SK-N-SH treated with all-trans-retinoic acid at 6 μM for 48 hours (cell line): ENCODE data around the gene DNAAF3.

ENCODE experiments used
- ARNTL ChIP-seq: fragments of 450-650 bp; formaldehyde crosslinking; IDR thresholded peaks from 2 replicates; pipeline ENCODE4 v1.5.0; 2020; ENCODE audit warnings: low read depth, mild to moderate bottlenecking, moderate library complexity, borderline replicate concordance
- CREB5 ChIP-seq: fragments of 250-450 bp; sonication (Bioruptor Pico); IDR thresholded peaks from 2 replicates; pipeline ENCODE4 v1.5.1; 2020; ENCODE audit warnings: low read depth, mild to moderate bottlenecking, moderate library complexity
- PATZ1 ChIP-seq: fragments of 250-450 bp; sonication (Bioruptor Pico); IDR thresholded peaks from 2 replicates; pipeline ENCODE4 v1.8.0; 2020; ENCODE audit warnings: mild to moderate bottlenecking, moderate library complexity, borderline replicate concordance
- POU6F1 ChIP-seq: fragments of 250-450 bp; sonication (Bioruptor Pico); IDR thresholded peaks from 2 replicates; pipeline ENCODE4 v1.8.0; 2021; ENCODE audit warnings: low read depth, mild to moderate bottlenecking, moderate library complexity, borderline replicate concordance
- TCF4 ChIP-seq: fragments of 250-450 bp; sonication (Bioruptor Pico); IDR thresholded peaks from 2 replicates; pipeline ENCODE4 v1.8.0; 2021; ENCODE audit warnings: mild to moderate bottlenecking, moderate library complexity, borderline replicate concordance
- TSHZ2 ChIP-seq: fragments of 250-450 bp; sonication (Bioruptor Pico); IDR thresholded peaks from 2 replicates; pipeline ENCODE4 v1.5.0; 2020; ENCODE audit warnings: mild to moderate bottlenecking, moderate library complexity
- ZFP30 ChIP-seq: fragments of 450-650 bp; formaldehyde crosslinking; IDR thresholded peaks from 2 replicates; pipeline ENCODE4 v1.5.0; 2022; ENCODE audit warnings: mild to moderate bottlenecking, moderate library complexity
- ZNF70 ChIP-seq: fragments of 450-650 bp; formaldehyde crosslinking; IDR thresholded peaks from 2 replicates; pipeline ENCODE4 v1.5.0; 2020; ENCODE audit warnings: mild to moderate bottlenecking, moderate library complexity
- ZNF8 ChIP-seq: fragments of 450-650 bp; formaldehyde crosslinking; IDR thresholded peaks from 2 replicates; pipeline ENCODE4 v1.5.0; 2020; ENCODE audit warnings: mild to moderate bottlenecking, moderate library complexity

GRCh38 chr19:55173186-55173713 is 6.8 kb upstream of the DNAAF3 start:
- TF ChIP-seq ZNF70 (CRISPR knock-in tag) (no peak), ARNTL (CRISPR knock-in tag) (no peak), ZFP30 (CRISPR knock-in tag) (no peak), PATZ1 (CRISPR knock-in tag) (no peak), CREB5 (no peak), TSHZ2 (no peak), POU6F1 (CRISPR knock-in tag) (no peak), TCF4 (CRISPR knock-in tag) (no peak), ZNF8 (CRISPR knock-in tag) (no peak)
